Natural killer cell (primary cell): ENCODE results near the gene MAST4. TPM values are rescaled to one million over a fixed set of nuclear protein-coding genes. Genes with fewer than 3 reads are reported as not detected.

Source experiments
- ATAC-seq, 3 donors: fragments of 150-1000 bp in 2 of 3; fragments of 200-7000 bp in 1 of 3; cut with Tn5 transposase; 1 replicate in 1 of 3; 2 replicates in 2 of 3; pipeline ENCODE4 v1.10.0; 2021; ENCODE audit warnings: mild to moderate bottlenecking in 2 of 3, moderate library complexity in 2 of 3
- DNase-seq, 2 donors: peaks; one replicate each; pipeline versions ENCODE4 v3.0.0 to v3.0.0-alpha.2; 2013 to 2021; ENCODE audit warnings: mixed read lengths in 1 of 2
- H3K27ac ChIP-seq: one replicate; pipeline ENCODE4 v1.5.1; 2013; ENCODE audit warnings: mild to moderate bottlenecking, low read length
- H3K27me3 ChIP-seq: one replicate; pipeline ENCODE4 v1.6.1; 2013; ENCODE audit warnings: low read length; ENCODE audit not compliant: control insufficient read depth, insufficient read depth
- H3K36me3 ChIP-seq: one replicate; pipeline ENCODE4 v1.6.1; 2013; ENCODE audit warnings: low read length; ENCODE audit not compliant: control insufficient read depth, insufficient read depth
- H3K4me1 ChIP-seq: one replicate; pipeline ENCODE4 v1.6.1; 2013; ENCODE audit warnings: low read length; ENCODE audit not compliant: control insufficient read depth, insufficient read depth
- H3K4me3 ChIP-seq: one replicate; pipeline ENCODE4 v1.5.1; 2013; ENCODE audit warnings: low read length
- H3K9me3 ChIP-seq: one replicate; pipeline ENCODE4 v1.6.1; 2013; ENCODE audit warnings: low read length; ENCODE audit not compliant: control insufficient read depth, insufficient read depth
- H3K27ac Mint-ChIP-seq, 2 donors: one replicate each; pipeline ENCODE4 v1.8.0; 2022; ENCODE audit warnings: mild to moderate bottlenecking in 2 of 2, mixed read lengths in 2 of 2, moderate library complexity in 1 of 2
- H3K27me3 Mint-ChIP-seq, 2 donors: one replicate each; pipeline ENCODE4 v1.8.0; 2022; ENCODE audit warnings: low read depth in 2 of 2, mixed read lengths in 2 of 2
- H3K36me3 Mint-ChIP-seq: one replicate; pipeline ENCODE4 v1.8.0; 2022; ENCODE audit warnings: mixed read lengths
- H3K4me1 Mint-ChIP-seq, 2 donors: one replicate each; pipeline ENCODE4 v1.8.0; 2022; ENCODE audit warnings: mixed read lengths in 2 of 2
- H3K4me3 Mint-ChIP-seq: one replicate; pipeline ENCODE4 v1.8.0; 2022; ENCODE audit warnings: mild to moderate bottlenecking, moderate library complexity, mixed read lengths
- H3K9me3 Mint-ChIP-seq, 2 donors: one replicate each; pipeline ENCODE4 v1.8.0; 2022; ENCODE audit warnings: mixed read lengths in 2 of 2
- WGBS: methylation state at CpG from one replicate; pipeline ENCODE4 v1.1.7; 2013; ENCODE audit warnings: missing lambda C conversion rate; ENCODE audit not compliant: insufficient coverage; 5-methylcytosine and 5-hydroxymethylcytosine counted together
- intact Hi-C: fragments of 100-400 bp; cut with micrococcal nuclease; formaldehyde crosslinking; loops from one replicate; pipeline ENCODE4 v1.14.2; 2022
- total RNA-seq, 4 donors: library from RNA; stranded (reverse); fragments of 120-200 nt in 1 of 4; gene quantifications; one replicate each; pipeline versions ENCODE4 v1.2.3 to v1.2.4, GENCODE V29; 2013 to 2022
- TF ChIP-seq, protein P1 (sequence below): fragments of 200-600 bp; IDR thresholded peaks from one replicate; pipeline ENCODE4 v1.8.0; 2022; ENCODE audit warnings: antibody characterized with exemption

MAST4 gene
- total RNA-seq, 3 donors from 2014 or later (not counting 1 experiment from before 2014, with no cell fraction given): 6.5 to 14.1 (median 12.7) TPM

DNA sequence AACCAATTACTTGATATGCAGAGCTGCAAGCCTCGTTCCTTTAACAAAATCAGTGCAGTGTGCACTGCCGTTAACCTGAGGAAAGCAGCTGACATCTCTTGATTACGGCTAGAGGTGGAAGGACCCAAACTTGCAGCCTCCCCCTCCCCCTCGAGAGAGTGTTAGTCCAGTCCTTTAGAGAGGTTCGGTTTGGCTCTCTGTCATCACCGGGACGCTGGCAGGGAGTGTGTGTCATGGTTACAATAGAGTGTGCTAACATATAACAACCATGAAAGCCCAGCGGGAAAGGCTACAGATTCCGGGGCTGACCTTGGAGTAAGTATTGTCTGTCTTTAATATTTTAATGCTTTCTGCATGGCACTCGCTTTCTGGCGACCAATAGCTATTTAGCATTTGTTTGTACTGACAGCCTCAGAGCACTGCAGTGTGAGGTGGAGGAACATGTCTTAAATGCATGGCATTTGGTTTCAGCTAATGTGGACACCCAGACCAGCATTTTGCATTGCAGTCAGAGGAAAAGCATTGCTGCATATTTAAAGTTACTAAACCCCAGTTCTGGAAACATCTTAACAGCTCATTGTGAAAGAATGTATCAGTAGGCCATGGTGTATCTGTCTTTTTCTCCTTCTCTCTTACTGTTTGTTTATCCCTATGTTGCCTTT, 362.9 kb downstream of the MAST4 start:
- intact Hi-C loops: no loop called here
- Histone ChIP-seq H3K27me3 (no peaks in the 10 kb centered on the region), H3K4me3 (no peak overlapping the region), H3K9me3 (no peaks in the 10 kb centered on the region), H3K4me1 (no peaks in the 10 kb centered on the region), H3K27ac (no peak overlapping the region), H3K36me3 (no peaks in the 10 kb centered on the region)
- Mint-ChIP-seq H3K36me3 (no peaks in the 10 kb centered on the region), H3K4me1 (no peaks in the 10 kb centered on the region), H3K4me3 (no peak overlapping the region), H3K27me3 (peaks cover 8 to 11% of the 10 kb centered on the region in 2 donors), H3K27ac (no peak overlapping the region), H3K9me3 (no peaks in the 10 kb centered on the region)
- TF ChIP-seq, protein P1, sequence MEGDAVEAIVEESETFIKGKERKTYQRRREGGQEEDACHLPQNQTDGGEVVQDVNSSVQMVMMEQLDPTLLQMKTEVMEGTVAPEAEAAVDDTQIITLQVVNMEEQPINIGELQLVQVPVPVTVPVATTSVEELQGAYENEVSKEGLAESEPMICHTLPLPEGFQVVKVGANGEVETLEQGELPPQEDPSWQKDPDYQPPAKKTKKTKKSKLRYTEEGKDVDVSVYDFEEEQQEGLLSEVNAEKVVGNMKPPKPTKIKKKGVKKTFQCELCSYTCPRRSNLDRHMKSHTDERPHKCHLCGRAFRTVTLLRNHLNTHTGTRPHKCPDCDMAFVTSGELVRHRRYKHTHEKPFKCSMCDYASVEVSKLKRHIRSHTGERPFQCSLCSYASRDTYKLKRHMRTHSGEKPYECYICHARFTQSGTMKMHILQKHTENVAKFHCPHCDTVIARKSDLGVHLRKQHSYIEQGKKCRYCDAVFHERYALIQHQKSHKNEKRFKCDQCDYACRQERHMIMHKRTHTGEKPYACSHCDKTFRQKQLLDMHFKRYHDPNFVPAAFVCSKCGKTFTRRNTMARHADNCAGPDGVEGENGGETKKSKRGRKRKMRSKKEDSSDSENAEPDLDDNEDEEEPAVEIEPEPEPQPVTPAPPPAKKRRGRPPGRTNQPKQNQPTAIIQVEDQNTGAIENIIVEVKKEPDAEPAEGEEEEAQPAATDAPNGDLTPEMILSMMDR: no peak
- 90% methylated on average over 11 of the region's 11 CpGs for WGBS
- DNase-seq: no peak
- no peak for ATAC-seq

DNA sequence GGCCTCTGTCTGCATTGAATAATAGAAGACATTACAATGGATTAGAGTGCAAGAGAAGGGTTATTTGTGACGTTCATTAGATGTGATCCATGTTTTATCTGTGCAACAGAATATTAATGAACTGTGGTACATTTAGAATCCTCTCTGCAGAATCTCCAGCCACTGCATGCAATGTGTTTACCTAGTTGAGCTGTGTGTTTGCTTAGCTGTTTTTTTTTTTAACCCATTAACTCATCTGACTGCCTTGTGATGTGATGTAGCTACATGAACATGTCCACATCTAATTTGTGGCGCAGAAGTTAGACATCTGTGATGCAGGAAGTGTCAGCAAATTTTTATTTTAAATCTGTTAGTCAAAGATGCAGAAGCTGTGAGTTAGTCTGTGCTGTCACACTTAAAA, 363.5 kb downstream of the MAST4 start:
- Mint-ChIP-seq H3K9me3 (no peaks in the 10 kb centered on the region), H3K27me3 (peaks cover 8 to 11% of the 10 kb centered on the region in 2 donors), H3K36me3 (no peaks in the 10 kb centered on the region), H3K4me1 (no peaks in the 10 kb centered on the region), H3K27ac (no peak overlapping the region), H3K4me3 (no peak overlapping the region)
- ATAC-seq: no peak
- no peak for DNase-seq
- 91% methylated on average over 2 of the region's 2 CpGs for WGBS
- no peaks in the 10 kb centered on the region for H3K36me3 ChIP-seq
- TF ChIP-seq, protein P1: no peak
- H3K4me3 ChIP-seq: no peak overlapping the region
- no peaks in the 10 kb centered on the region for H3K9me3 ChIP-seq
- intact Hi-C loops: no loop called here
- H3K27me3 ChIP-seq: no peaks in the 10 kb centered on the region
- H3K4me1 ChIP-seq: no peaks in the 10 kb centered on the region
- no peak overlapping the region for H3K27ac ChIP-seq

DNA sequence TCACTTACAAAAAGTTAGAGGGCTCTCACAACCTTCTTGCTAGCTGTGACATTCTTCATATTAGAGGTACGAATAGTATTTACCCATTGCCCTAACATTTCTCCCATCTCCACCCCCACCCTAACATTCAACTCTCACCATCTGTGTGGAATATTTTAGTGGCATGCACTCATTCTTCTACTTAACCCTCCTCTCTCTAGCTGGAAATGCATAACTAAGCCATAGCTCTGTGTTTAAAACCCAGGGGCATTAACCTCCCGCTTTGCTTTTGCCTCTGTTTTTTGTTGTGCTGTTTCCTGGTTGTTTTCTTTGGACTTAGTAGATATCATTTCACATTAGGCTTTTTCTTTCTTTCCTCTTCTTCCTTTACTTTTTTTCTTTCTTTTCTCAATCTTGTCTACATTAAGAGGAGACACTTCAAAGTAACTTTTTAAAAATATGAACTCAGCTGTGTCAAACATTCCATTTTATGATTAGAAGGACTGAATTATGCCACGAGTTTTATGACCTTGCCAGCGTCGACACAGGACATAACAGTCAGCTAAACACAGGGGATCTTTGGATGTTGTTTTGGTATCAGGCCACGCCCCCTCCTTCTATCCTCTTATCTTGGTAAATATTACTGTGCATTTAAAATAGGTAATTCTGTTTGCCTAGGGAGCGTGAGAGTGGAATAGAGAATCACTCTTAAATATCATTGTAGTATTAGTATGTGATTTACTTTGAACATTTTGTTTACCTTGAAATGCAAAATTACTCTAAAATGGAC, 364.4 kb downstream of the MAST4 start:
- no peak for ATAC-seq
- Histone ChIP-seq H3K9me3 (no peaks in the 10 kb centered on the region), H3K27me3 (no peaks in the 10 kb centered on the region), H3K36me3 (no peaks in the 10 kb centered on the region), H3K27ac (no peak overlapping the region), H3K4me1 (no peaks in the 10 kb centered on the region), H3K4me3 (no peak overlapping the region)
- Mint-ChIP-seq H3K36me3 (no peaks in the 10 kb centered on the region), H3K27ac (no peak overlapping the region), H3K9me3 (no peaks in the 10 kb centered on the region), H3K27me3 (peaks cover 7 to 8% of the 10 kb centered on the region in 2 donors), H3K4me3 (no peak overlapping the region), H3K4me1 (no peaks in the 10 kb centered on the region)
- TF ChIP-seq, protein P1: no peak
- intact Hi-C loops: no loop called here
- DNase-seq: no peak
- 83% methylated on average over 4 of the region's 7 CpGs for WGBS
